PC-3 (cell line): ENCODE measurements around the gene TNFRSF6B. TPM values are rescaled to one million over a fixed set of nuclear protein-coding genes. Genes with fewer than 3 reads are reported as not detected.

ENCODE experiments used
- ATAC-seq: fragments of 200-7000 bp; cut with Tn5 transposase; 2 replicates; pipeline ENCODE4 v1.9.1; 2020; ENCODE audit warnings: mild to moderate bottlenecking, moderate library complexity
- BruUV-seq: library from RNA; stranded (reverse); fragments of 400-500 nt; replicated peaks from 2 replicates; lab custom pipeline; 2021; lab: Mats Ljungman, UMichigan
- CTCF ChIA-PET: fragments of 300-600 bp; sonication (Branson Sonifier 250); formaldehyde crosslinking; loops from one replicate; lab custom pipeline; 2022; ENCODE audit warnings: antibody characterized with exemption; lab: Charles Lee
- POLR2A ChIA-PET: fragments of 300-600 bp; sonication (Branson Sonifier 250); formaldehyde crosslinking; loops from one replicate; lab custom pipeline; 2022; ENCODE audit warnings: antibody characterized with exemption; ENCODE audit not compliant: unreplicated experiment; lab: Charles Lee
- DNase-seq: peaks from one replicate; pipeline ENCODE4 v3.0.0-alpha.2; 2015
- H2AFZ ChIP-seq: fragments of 300-600 bp; sonication (generic); 2 replicates; pipeline ENCODE4 v1.6.0; 2016; ENCODE audit warnings: antibody characterized with exemption, low read length
- H3F3A ChIP-seq: fragments of 300-600 bp; sonication (generic); one replicate; pipeline ENCODE4 v1.6.0; 2017; ENCODE audit warnings: antibody characterized with exemption, low read length, control low read depth, mild to moderate bottlenecking; ENCODE audit not compliant: unreplicated experiment
- H3K27ac ChIP-seq: fragments of 300-600 bp; sonication (generic); 2 replicates; pipeline ENCODE4 v1.5.1; 2016; ENCODE audit warnings: mild to moderate bottlenecking, low read length
- H3K27me3 ChIP-seq: fragments of 300-600 bp; sonication (generic); 2 replicates; pipeline ENCODE4 v1.6.1; 2016; ENCODE audit warnings: low read length, mixed read lengths
- H3K36me3 ChIP-seq: fragments of 300-600 bp; sonication (generic); 2 replicates; pipeline ENCODE4 v1.6.1; 2016; ENCODE audit warnings: low read depth, mixed run types, low read length, mixed read lengths
- H3K4me1 ChIP-seq: fragments of 300-600 bp; sonication (generic); 2 replicates; pipeline ENCODE4 v1.5.1; 2016; ENCODE audit warnings: low read length; ENCODE audit not compliant: insufficient read depth
- H3K4me2 ChIP-seq: fragments of 300-600 bp; sonication (generic); 2 replicates; pipeline ENCODE4 v1.6.0; 2016; ENCODE audit warnings: low read length
- H3K4me3 ChIP-seq: fragments of 300-600 bp; sonication (generic); 2 replicates; pipeline ENCODE4 v1.5.1; 2016; ENCODE audit warnings: mild to moderate bottlenecking, low read length, mixed read lengths
- H3K79me2 ChIP-seq: fragments of 300-600 bp; sonication (generic); 2 replicates; pipeline ENCODE4 v1.6.1; 2017; ENCODE audit warnings: low read length, mixed read lengths
- H3K9ac ChIP-seq: fragments of 300-600 bp; sonication (generic); 2 replicates; pipeline ENCODE4 v1.6.0; 2016; ENCODE audit warnings: mild to moderate bottlenecking, low read length
- H3K9me2 ChIP-seq: fragments of 300-600 bp; sonication (generic); replicated peaks from 2 replicates; pipeline ENCODE4 v1.6.1; 2016; ENCODE audit warnings: mixed run types, low read length, mixed read lengths
- H3K9me3 ChIP-seq: fragments of 300-600 bp; sonication (generic); 2 replicates; pipeline ENCODE4 v1.6.1; 2016; ENCODE audit warnings: low read length, mixed read lengths
- H4K20me1 ChIP-seq: fragments of 300-600 bp; sonication (generic); 2 replicates; pipeline ENCODE4 v1.6.1; 2016; ENCODE audit warnings: low read length, mixed read lengths
- CTCF ChIP-seq: fragments of 300-600 bp; sonication (generic); conservative IDR thresholded peaks from 2 replicates; pipeline ENCODE4 v1.5.1; 2017; ENCODE audit warnings: antibody characterized with exemption, low read depth, mild to moderate bottlenecking, low read length
- EZH2 ChIP-seq: fragments of 300-600 bp; sonication (generic); IDR thresholded peaks from one replicate; pipeline ENCODE4 v1.6.1; 2017; ENCODE audit warnings: antibody characterized with exemption, mild to moderate bottlenecking, low read length; ENCODE audit not compliant: unreplicated experiment
- EZH2phosphoT487 ChIP-seq: fragments of 300-600 bp; sonication (generic); IDR thresholded peaks from 2 replicates; pipeline ENCODE4 v1.6.1; 2018; ENCODE audit warnings: mild to moderate bottlenecking, antibody characterized with exemption, low read length, borderline replicate concordance
- intact Hi-C: fragments of 100-400 bp; cut with micrococcal nuclease; formaldehyde crosslinking; loops from 2 replicates; pipeline ENCODE4 v1.9.0; 2023
- total RNA-seq: library from RNA; depleted of rRNA; stranded (reverse); fragments of >200 nt; gene quantifications from 2 replicates; pipeline ENCODE4 v1.2.3, GENCODE V29; 2014

Gene TNFRSF6B
- total RNA-seq, 1 experiment from 2014 or later = 41.6 TPM

- H3F3A ChIP-seq = no peaks in the 10 kb centered on the region
- no peak overlapping the region for H3K4me2 ChIP-seq
- H3K9ac ChIP-seq = no peak overlapping the region
- ChIA-PET POLR2A (no interaction called here), CTCF (interaction anchor here (0.5 kb wide), 1 partner anchor 88 kb away, joined by 5 read pairs; no protein-coding TSS in a partner anchor)
- no peak for TF ChIP-seq CTCF
- TF ChIP-seq EZH2 = no peak
- TF ChIP-seq EZH2phosphoT487 = no peak
- H3K9me2 ChIP-seq = no peaks in the 10 kb centered on the region
- DNase-seq (no peak), ATAC-seq (no peak)
- H3K9me3 ChIP-seq = no peaks in the 10 kb centered on the region
- peaks cover 36% of the 10 kb centered on the region for H3K79me2 ChIP-seq
- H3K27me3 ChIP-seq = no peaks in the 10 kb centered on the region
- BruUV-seq = no TSS peak
- H2AFZ ChIP-seq = no peak overlapping the region
- peaks cover 30% of the 10 kb centered on the region for H3K4me1 ChIP-seq
- no peak overlapping the region for H3K27ac ChIP-seq
- intact Hi-C loops = no loop called here
- H3K36me3 ChIP-seq = peaks cover 28% of the 10 kb centered on the region
- no peak overlapping the region for H3K4me3 ChIP-seq
- no peaks in the 10 kb centered on the region for H4K20me1 ChIP-seq
These were observed 6.5 kb downstream of the TNFRSF6B start for GRCh38 chr20:63702751-63703470.

GRCh38 chr20:63703471-63703975 is 7.1 kb downstream of the TNFRSF6B start:
- intact Hi-C loops = no loop called here
- no peaks in the 10 kb centered on the region for H4K20me1 ChIP-seq
- ChIA-PET POLR2A (no interaction called here), CTCF (no interaction called here)
- no peak overlapping the region for H2AFZ ChIP-seq
- no peak overlapping the region for H3K4me3 ChIP-seq
- peaks cover 40% of the 10 kb centered on the region for H3K79me2 ChIP-seq
- H3K27me3 ChIP-seq = no peaks in the 10 kb centered on the region
- ATAC-seq (no peak), DNase-seq (no peak)
- TF ChIP-seq CTCF = no peak
- TF ChIP-seq EZH2 = no peak
- no peak for TF ChIP-seq EZH2phosphoT487
- no peak overlapping the region for H3K4me2 ChIP-seq
- H3K27ac ChIP-seq = no peak overlapping the region
- no peak overlapping the region for H3K9ac ChIP-seq
- no peaks in the 10 kb centered on the region for H3K9me2 ChIP-seq
- H3K4me1 ChIP-seq = peaks cover 24% of the 10 kb centered on the region
- no TSS peak for BruUV-seq
- no peaks in the 10 kb centered on the region for H3K9me3 ChIP-seq
- no peaks in the 10 kb centered on the region for H3F3A ChIP-seq
- H3K36me3 ChIP-seq = peaks cover 28% of the 10 kb centered on the region
